NCI-H1930 (cell line): ENCODE data around the gene VPS13D.
"Not testable (repeated sequence)": the region's sequence is repeated elsewhere in the genome, so short reads cannot be mapped to it uniquely, and the experiment has no call there.

Experiments used
- DNase-seq, 2 experiments: peaks; one replicate each; lab custom pipeline; 2025; lab: John Stamatoyannopoulos, UW

The VPS13D gene

DNA sequence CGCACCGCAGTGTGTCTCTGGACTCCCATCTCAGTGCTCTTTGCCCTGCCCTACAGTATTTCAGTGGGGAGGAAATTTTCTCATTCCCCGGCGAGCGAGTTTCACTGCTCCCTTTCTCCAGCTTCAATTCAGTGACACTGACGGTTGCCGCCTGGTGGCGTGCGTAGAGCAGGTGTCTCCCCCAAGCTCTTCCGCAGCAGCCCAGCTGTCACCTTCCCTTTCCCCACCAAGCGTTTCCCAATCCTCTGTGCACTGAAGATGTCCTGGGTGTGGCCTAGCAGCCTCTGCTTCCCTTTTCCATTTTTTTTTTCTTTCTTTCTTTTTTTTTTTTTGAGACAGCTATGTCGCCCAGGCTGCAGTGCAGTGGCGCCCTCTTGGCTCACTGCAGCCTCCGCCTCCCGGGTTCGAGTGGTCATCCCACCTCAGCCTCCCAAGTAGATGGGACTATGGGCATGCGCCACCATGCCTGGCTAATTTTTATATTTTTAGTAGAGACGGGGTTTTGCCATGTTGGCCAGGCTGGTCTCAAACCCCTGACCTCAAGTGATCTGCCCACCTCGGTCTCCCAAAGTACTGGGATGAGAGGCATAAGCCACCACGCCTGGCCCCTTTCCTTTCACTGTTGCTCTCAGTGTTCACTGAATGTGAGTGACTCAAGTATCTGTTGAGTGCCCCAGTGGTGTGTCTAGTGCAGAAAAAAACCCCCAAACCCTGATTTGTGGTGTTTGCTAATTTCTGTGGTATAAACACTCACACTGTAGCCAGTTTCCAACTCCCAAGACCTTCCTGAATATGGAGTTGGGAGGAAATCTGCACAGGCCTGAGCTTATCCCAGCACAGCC, 33.0 kb upstream of the VPS13D start:
- DNase-seq = peak; percentile 35 to 42

DNA sequence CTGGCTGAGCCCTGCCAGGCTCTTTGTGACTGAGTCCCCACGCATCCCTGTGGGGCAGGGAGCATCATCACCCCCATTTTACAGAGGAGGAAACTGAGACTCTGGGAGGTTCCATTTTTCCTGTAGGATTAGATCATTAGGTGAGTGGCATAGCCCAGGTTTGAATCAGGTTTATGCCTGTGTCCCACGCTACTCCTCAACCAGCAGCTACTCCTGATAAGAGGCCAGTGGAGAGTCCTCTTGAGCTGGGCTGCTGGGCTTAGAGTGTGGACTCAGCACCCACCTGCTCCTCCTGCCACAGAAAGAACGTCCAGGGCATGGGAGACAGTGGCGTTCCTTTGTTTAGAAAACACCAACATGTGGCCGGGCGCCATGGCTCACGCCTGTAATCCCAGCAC, 32.3 kb upstream of the VPS13D start:
- no peak for DNase-seq

DNA sequence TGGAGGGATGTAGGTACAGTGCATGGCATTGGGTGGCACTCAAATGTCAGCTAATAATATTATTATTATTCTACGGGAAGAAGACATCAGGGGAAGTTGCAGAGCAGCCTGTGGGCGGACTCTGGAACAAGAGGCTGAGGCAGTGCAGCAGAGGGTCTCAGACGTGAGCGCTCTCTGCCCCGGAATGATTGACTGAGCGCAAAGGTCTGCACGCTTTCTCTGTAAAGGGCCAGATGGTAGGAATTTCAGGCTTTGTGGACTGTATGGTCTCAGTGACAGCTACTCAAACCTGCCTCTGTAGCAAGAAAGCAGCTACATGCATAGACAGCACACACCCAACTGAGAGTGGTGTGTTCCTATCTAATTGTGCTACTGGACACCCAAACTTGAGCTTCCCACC, 29.6 kb upstream of the VPS13D start:
- DNase-seq = no peak

DNA sequence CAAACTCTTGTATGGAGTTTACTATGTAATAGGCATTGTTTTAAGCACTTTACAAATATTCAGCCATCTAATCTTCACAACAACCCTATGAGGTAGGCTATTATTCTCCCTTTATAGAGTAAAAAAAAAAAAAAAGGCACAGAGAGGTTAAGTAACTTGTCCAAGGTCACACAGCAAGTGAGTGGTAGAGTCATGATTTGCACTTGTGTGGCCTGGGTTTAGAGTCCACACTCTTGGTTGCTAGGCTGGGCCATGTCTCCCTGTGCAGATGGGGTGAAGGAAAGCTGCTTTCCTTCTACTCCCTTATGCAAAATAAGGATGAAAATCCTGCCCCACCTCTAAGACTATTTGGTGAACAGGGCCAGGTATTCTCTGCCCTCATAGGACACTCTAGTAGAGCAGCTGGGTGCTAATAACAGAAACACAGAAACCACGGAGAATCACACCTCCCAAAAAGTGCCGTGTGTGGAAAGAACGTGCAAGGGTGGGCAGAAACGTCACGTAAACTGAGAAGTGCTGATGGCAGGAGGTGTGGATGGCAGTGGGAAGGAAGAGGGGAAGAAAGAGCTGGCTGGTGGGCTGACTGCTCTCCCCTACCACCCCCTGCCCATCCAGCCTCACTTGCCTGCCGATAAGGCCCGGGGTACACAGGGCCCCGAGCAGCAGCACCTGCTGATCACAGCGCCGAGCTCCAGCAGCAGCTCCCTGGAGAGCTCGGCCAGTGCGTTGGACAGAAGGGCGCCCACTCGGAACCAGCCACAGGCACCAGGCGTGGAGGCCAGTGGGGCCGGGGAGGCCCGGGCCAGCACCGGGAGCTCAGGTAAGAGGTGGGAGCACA, 28.3 kb upstream of the VPS13D start:
- DNase-seq = no peak

- no peak for DNase-seq
Observed at GRCh38 chr1:12202190-12202497, 27.7 kb upstream of the VPS13D start.

GRCh38 chr1:12202577-12202976, 27.3 kb upstream of the VPS13D start:
- no peak for DNase-seq

- no peak for DNase-seq
Observed at GRCh38 chr1:12203216-12204007, 26.4 kb upstream of the VPS13D start.

- DNase-seq = no peak
Observed at GRCh38 chr1:12204140-12204539, 25.7 kb upstream of the VPS13D start.

GRCh38 chr1:12204754-12205658, 24.8 kb upstream of the VPS13D start:
- no peak for DNase-seq

- no peak for DNase-seq
Observed at GRCh38 chr1:12206238-12206637, 23.6 kb upstream of the VPS13D start.

DNA sequence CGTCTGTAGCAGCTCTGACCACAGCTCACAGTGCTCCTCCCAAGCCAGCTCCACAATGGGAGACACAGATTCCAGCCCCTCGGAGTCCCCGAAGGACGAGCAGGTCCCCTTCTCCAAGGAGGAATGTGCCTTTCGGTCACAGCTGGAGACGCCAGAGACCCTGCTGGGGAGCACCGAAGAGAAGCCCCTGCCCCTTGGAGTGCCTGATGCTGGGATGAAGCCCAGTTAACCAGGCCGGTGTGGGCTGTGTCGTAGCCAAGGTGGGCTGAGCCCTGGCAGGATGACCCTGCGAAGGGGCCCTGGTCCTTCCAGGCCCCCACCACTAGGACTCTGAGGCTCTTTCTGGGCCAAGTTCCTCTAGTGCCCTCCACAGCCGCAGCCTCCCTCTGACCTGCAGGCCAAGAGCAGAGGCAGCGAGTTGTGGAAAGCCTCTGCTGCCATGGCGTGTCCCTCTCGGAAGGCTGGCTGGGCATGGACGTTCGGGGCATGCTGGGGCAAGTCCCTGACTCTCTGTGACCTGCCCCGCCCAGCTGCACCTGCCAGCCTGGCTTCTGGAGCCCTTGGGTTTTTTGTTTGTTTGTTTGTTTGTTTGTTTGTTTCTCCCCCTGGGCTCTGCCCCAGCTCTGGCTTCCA, 22.9 kb upstream of the VPS13D start:
- DNase-seq = no peak

DNA sequence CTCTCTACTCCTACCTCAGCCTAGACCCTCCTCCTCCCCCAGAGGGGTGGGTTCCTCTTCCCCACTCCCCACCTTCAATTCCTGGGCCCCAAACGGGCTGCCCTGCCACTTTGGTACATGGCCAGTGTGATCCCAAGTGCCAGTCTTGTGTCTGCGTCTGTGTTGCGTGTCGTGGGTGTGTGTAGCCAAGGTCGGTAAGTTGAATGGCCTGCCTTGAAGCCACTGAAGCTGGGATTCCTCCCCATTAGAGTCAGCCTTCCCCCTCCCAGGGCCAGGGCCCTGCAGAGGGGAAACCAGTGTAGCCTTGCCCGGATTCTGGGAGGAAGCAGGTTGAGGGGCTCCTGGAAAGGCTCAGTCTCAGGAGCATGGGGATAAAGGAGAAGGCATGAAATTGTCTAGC, 21.6 kb upstream of the VPS13D start:
- DNase-seq = no peak

- peak; percentile 35 to 69 for DNase-seq
Observed at GRCh38 chr1:12208764-12209494, 20.9 kb upstream of the VPS13D start.

DNA sequence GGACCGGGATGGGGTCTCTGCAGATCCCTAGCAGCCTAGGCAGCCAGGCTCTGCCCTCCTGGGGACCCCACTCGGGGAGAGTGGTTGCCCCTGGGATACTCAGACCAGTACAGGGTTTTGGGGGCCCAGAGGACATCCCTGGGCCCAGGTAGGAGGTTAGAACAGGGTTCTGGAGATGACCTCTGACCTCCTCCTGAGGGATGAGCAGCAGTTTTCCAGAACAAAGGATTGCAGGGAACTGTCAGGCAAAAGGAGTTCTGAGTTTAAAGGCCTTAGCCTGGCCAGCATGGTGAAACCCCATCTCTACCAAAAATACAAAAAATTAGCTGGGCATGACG, 20.4 kb upstream of the VPS13D start:
- DNase-seq = no peak

- no peak for DNase-seq
Observed at GRCh38 chr1:12215118-12215961, 14.5 kb upstream of the VPS13D start.

DNA sequence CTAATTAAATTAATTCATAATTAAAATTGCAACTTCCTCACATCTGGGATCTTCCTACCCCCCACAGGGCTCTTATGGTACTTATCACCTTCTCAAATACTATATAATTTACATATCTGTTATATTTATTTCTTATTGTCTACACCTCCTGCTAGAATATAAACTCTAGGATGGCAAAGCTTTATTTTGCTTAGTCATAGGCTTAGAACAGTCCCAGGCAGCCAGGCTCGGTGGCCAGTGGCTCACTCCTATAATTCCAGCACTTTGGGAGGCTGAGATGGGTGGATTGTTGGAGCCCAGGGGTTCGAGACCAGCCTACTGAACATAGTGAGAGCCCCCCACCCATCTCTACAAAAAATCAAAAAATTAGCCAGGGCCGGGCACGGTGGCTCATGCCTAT, 10.0 kb upstream of the VPS13D start:
- DNase-seq = no peak

GRCh38 chr1:12220890-12221289, 8.9 kb upstream of the VPS13D start:
- no peak for DNase-seq

DNA sequence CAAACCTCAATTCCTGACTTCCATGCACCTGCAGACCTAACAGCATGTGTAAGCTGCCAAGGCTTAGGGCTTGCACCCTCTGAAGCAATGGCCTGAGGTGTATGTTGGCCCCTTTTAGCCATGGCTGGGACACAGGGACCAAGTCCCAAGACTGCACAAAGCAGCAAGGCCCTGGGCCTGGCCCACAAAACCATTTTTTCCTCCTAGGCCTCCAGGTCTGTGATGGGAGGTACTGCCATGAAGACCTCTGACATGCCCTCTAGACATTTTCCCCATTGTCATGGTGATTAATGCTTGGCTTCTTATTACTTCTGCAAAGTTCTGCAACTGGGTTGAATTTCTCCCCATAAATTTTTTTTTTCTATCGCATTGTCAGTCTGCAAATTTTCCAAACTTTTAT, 7.1 kb upstream of the VPS13D start:
- DNase-seq = not testable (repeated sequence)

GRCh38 chr1:12224092-12224491, 5.7 kb upstream of the VPS13D start:
- not testable (repeated sequence) for DNase-seq

DNA sequence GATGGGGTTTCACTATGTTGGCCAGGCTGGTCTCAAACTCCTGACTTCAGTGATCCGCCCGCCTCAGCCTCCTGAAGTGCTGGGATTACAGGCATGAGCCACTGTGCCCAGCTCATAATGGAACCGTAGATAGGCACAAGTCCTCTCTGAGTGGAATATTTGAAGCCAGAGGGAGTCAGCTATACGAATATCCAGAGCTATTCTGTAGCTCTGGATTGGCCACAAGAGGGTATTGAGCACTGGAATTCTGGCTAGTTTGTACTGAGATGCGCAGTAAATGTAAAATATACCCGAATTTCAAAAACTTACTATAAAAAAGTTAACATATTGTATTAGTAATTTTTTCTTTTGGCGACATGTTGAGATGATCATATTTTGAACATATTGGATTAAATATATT, 851 bp upstream of the VPS13D start:
- DNase-seq = no peak
